GM15510 (cell line): Measurements from ENCODE around the gene SRPK1.

ENCODE experiments used
- POLR2A ChIP-seq: IDR thresholded peaks from 3 replicates; pipeline ENCODE4 v1.6.1; 2011; ENCODE audit warnings: borderline replicate concordance; ENCODE audit not compliant: insufficient read length; ENCODE audit errors: extremely low read depth

The SRPK1 gene

GRCh38 chr6:35920793-35921732 lies at the start of gene SRPK1:
SRPK1 (minus strand) TSS chr6:35921098; CDS start chr6:35921056, 42 bp downstream.
- TF ChIP-seq POLR2A = peak; percentile 95

- no peak for TF ChIP-seq POLR2A
Observed at GRCh38 chr6:35970181-35970580, 49.3 kb upstream of the SRPK1 start.

GRCh38 chr6:35969646-35970045 lies 48.7 kb upstream of the SRPK1 start:
- no peak for TF ChIP-seq POLR2A

GRCh38 chr6:35968821-35969220 lies 47.9 kb upstream of the SRPK1 start:
- no peak for TF ChIP-seq POLR2A

GRCh38 chr6:35967076-35967774 lies 46.3 kb upstream of the SRPK1 start:
- no peak for TF ChIP-seq POLR2A

- TF ChIP-seq POLR2A = no peak
Observed at GRCh38 chr6:35962779-35963560, 42.1 kb upstream of the SRPK1 start.

- no peak for TF ChIP-seq POLR2A
Observed at GRCh38 chr6:35960187-35960586, 39.3 kb upstream of the SRPK1 start.

GRCh38 chr6:35955970-35956369 lies 35.1 kb upstream of the SRPK1 start:
- TF ChIP-seq POLR2A = no peak

GRCh38 chr6:35955521-35955920 lies 34.6 kb upstream of the SRPK1 start:
- TF ChIP-seq POLR2A = no peak

- no peak for TF ChIP-seq POLR2A
Observed at GRCh38 chr6:35955071-35955470, 34.2 kb upstream of the SRPK1 start.

GRCh38 chr6:35954333-35954732 lies 33.4 kb upstream of the SRPK1 start:
- TF ChIP-seq POLR2A = no peak

- no peak for TF ChIP-seq POLR2A
Observed at GRCh38 chr6:35948725-35949124, 27.8 kb upstream of the SRPK1 start.

GRCh38 chr6:35945650-35946025 lies 24.7 kb upstream of the SRPK1 start:
- no peak for TF ChIP-seq POLR2A

- TF ChIP-seq POLR2A = no peak
Observed at GRCh38 chr6:35943390-35943789, 22.5 kb upstream of the SRPK1 start.

GRCh38 chr6:35942355-35942754 lies 21.5 kb upstream of the SRPK1 start:
- TF ChIP-seq POLR2A = no peak
